ENCODE results near the gene BCL2L1.

GRCh38 chr20:31633339-31633914 is 89.2 kb downstream of the BCL2L1 start:
- TF ChIP-seq CTCF (IDR thresholded peaks at IDR 0.05) (no peak), POLR2A (IDR thresholded peaks at IDR 0.05) (no peak)

Measured in ovary (tissue), 3 donors.